ENCODE data around the gene ZNHIT2.

ZNHIT2 gene

DNA sequence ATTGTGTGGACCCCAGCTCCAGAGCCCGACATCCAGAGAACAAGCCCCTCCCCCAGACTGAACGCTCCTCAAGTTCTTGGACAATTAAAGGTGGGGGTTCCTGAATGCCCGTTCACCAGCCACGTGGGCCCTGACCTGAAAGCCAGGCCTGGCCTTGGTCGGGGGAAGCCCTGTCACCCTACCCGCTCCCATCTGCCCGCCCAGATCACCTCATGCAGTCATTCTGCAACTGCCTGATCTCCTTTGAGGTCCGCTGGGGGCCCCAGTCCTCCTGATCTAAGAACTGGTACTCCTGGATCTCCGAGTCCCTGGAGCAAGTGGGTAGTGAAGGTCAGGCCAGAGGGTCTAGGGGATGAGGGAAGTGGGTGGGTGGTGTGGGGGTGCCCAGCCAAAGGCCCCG, 50.1 kb downstream of the ZNHIT2 start:
- no peak for DNase-seq

DNA sequence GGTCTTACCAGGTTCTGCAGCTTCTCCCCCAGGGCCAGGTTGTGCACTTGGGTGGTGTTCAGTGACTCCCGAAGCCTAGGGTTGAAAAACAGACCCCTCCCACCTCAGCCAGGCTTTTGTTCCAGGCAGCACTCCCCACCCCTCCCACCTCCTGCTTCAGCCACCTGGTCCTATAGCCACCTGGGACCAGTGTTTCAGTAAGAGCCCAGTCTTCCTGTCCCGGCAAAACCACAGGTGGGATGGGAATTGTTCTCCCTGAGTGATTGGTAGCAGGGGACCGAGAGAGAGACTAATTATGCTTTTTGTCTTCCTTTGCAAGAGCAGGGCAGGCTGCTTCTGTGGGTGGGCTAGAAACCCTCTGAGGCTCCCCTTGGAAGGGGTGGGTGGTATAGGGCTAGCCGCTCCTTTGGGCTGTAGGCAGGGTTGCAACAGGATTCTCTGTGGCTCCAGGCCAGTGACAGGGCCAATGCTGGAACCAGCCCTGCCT, 50.7 kb downstream of the ZNHIT2 start:
- DNase-seq: no peak

Measured in kidney glomerular epithelial cell (primary cell).